Progenitor cell of endocrine pancreas (in vitro differentiated cells): ENCODE data around the gene MRLN. TPM values are rescaled to one million over a fixed set of nuclear protein-coding genes. Genes with fewer than 3 reads are reported as not detected.

ENCODE experiments used
- DNase-seq: peaks from one replicate; pipeline ENCODE4 v3.0.0; 2021; ENCODE audit warnings: low spot score; ENCODE audit not compliant: unreplicated experiment
- H3K27ac Mint-ChIP-seq: 2 replicates; pipeline ENCODE4 v1.8.0; 2021; ENCODE audit warnings: mild to moderate bottlenecking, moderate library complexity, mixed read lengths
- H3K27me3 Mint-ChIP-seq: 2 replicates; pipeline ENCODE4 v1.8.0; 2021; ENCODE audit warnings: mixed read lengths
- H3K36me3 Mint-ChIP-seq: 2 replicates; pipeline ENCODE4 v1.8.0; 2022; ENCODE audit warnings: mixed read lengths; ENCODE audit not compliant: insufficient read depth
- H3K4me1 Mint-ChIP-seq: 2 replicates; pipeline ENCODE4 v1.8.0; 2021; ENCODE audit warnings: low read depth, mixed read lengths
- H3K4me3 Mint-ChIP-seq: 2 replicates; pipeline ENCODE4 v1.8.0; 2021; ENCODE audit warnings: low read depth, mild to moderate bottlenecking, moderate library complexity, mixed read lengths
- H3K9me3 Mint-ChIP-seq: 2 replicates; pipeline ENCODE4 v1.8.0; 2021; ENCODE audit warnings: low read depth, mixed read lengths
- CTCF ChIP-seq: fragments of 200-600 bp; sonication (generic); IDR thresholded peaks from one replicate; pipeline ENCODE4 v1.5.0; 2021; ENCODE audit warnings: antibody characterized with exemption, mild to moderate bottlenecking; ENCODE audit not compliant: unreplicated experiment
- total RNA-seq: library from RNA; stranded (reverse); gene quantifications from 2 replicates; pipeline ENCODE4 v1.2.1, GENCODE V29; 2021

The MRLN gene
- total RNA-seq, 1 donor from 2014 or later: not detected

DNA sequence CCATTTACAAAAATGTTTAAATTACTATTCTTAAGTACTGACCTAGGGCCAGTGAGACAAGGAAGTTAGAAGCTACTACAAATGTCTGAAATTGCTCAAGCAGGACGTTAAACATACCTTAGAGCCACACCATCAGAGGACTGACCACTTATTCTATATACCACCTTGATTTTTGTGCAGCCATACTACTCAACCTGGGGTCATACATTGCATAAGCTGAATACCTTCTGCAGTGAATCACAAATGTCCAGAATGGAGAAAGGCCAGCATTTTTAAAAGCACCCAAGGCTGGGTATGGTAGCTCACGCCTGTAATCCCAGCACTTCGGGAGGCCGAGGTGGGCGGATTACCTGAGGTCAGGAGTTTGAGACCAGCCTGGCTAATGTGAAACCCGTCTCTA is 21.2 kb upstream of the MRLN start:
- Mint-ChIP-seq H3K36me3 (peaks cover 9% of the 10 kb centered on the region), H3K4me3 (no peak overlapping the region), H3K27ac (no peak overlapping the region), H3K9me3 (peaks cover 49% of the 10 kb centered on the region), H3K27me3 (no peaks in the 10 kb centered on the region), H3K4me1 (no peaks in the 10 kb centered on the region)
- no peak for DNase-seq
- no peak for TF ChIP-seq CTCF

- no peak for DNase-seq
- peaks cover 6% of the 10 kb centered on the region for H3K36me3 Mint-ChIP-seq
- H3K9me3 Mint-ChIP-seq: peaks cover 45% of the 10 kb centered on the region
- no peaks in the 10 kb centered on the region for H3K27me3 Mint-ChIP-seq
- no peak for TF ChIP-seq CTCF
- no peak overlapping the region for H3K4me3 Mint-ChIP-seq
- no peak overlapping the region for H3K27ac Mint-ChIP-seq
- H3K4me1 Mint-ChIP-seq: no peaks in the 10 kb centered on the region
These were observed 19.8 kb upstream of the MRLN start for GRCh38 chr10:59773088-59773487.

GRCh38 chr10:59771162-59771807 is 18.0 kb upstream of the MRLN start:
- Mint-ChIP-seq H3K27me3 (no peaks in the 10 kb centered on the region), H3K4me1 (no peaks in the 10 kb centered on the region), H3K27ac (no peak overlapping the region), H3K4me3 (no peak overlapping the region), H3K9me3 (peaks cover 35% of the 10 kb centered on the region), H3K36me3 (peaks cover 3% of the 10 kb centered on the region)
- no peak for DNase-seq
- TF ChIP-seq CTCF: no peak

- Mint-ChIP-seq H3K4me3 (no peak overlapping the region), H3K9me3 (peaks cover 34% of the 10 kb centered on the region), H3K27ac (no peak overlapping the region), H3K27me3 (no peaks in the 10 kb centered on the region), H3K36me3 (peaks cover 3% of the 10 kb centered on the region), H3K4me1 (no peaks in the 10 kb centered on the region)
- no peak for TF ChIP-seq CTCF
- no peak for DNase-seq
These were observed 17.4 kb upstream of the MRLN start for GRCh38 chr10:59770689-59771088.

- no peak overlapping the region for H3K27ac Mint-ChIP-seq
- no peak for DNase-seq
- H3K27me3 Mint-ChIP-seq: no peaks in the 10 kb centered on the region
- no peak overlapping the region for H3K4me3 Mint-ChIP-seq
- H3K4me1 Mint-ChIP-seq: peaks cover 9% of the 10 kb centered on the region
- peaks cover 6% of the 10 kb centered on the region for H3K9me3 Mint-ChIP-seq
- peaks cover 1% of the 10 kb centered on the region for H3K36me3 Mint-ChIP-seq
- TF ChIP-seq CTCF: no peak
These were observed 9.2 kb upstream of the MRLN start for GRCh38 chr10:59762505-59762904.
